Testis (tissue), 3 donors: Measurements from ENCODE around the gene ARHGEF28. TPM values are rescaled to one million over a fixed set of nuclear protein-coding genes. Genes with fewer than 3 reads are reported as not detected.

Experiments
- DNase-seq: peaks from one replicate; pipeline ENCODE4 v3.0.0-alpha.2; 2019
- H3K27ac ChIP-seq, 2 donors: fragments of 200-600 bp; sonication (generic); one replicate each; pipeline ENCODE4 v1.5.1; 2019
- H3K27me3 ChIP-seq: fragments of 200-600 bp; sonication (generic); one replicate; pipeline ENCODE4 v1.5.1; 2019
- H3K36me3 ChIP-seq: fragments of 200-600 bp; sonication (generic); one replicate; pipeline ENCODE4 v1.5.1; 2017; ENCODE audit warnings: low read depth; ENCODE audit errors: missing control alignments
- H3K4me1 ChIP-seq: fragments of 200-600 bp; sonication (generic); one replicate; pipeline ENCODE4 v1.5.1; 2019
- H3K4me3 ChIP-seq, 2 donors: fragments of 200-600 bp; sonication (generic); one replicate each; pipeline ENCODE4 v1.5.1; 2017 to 2019
- H3K9me3 ChIP-seq: fragments of 200-600 bp; sonication (generic); one replicate; pipeline ENCODE4 v1.5.1; 2017
- POLR2A ChIP-seq: fragments of 450-650 bp; IDR thresholded peaks from one replicate; pipeline ENCODE4 v1.6.1; 2017; ENCODE audit warnings: antibody characterized with exemption, mild to moderate bottlenecking, moderate library complexity
- WGBS, 2 donors: methylation state at CpG; one replicate each; pipeline ENCODE4 v1.1.5; 2018; 5-methylcytosine and 5-hydroxymethylcytosine counted together
- intact Hi-C: fragments of 100-400 bp; cut with DNase I; formaldehyde crosslinking; loops from one replicate; pipeline ENCODE4 v1.15.1; 2023; ENCODE audit warnings: low total_unique reads
- polyA plus RNA-seq: library from polyadenylated mRNA; stranded (reverse); fragments of 350-450 nt; fragmentation: Illumina TruSeq; extraction: RNeasy Lipid Tissue Mini Kit (QIAGEN cat#74804); gene quantifications from one replicate; pipeline ENCODE4 v1.2.3, GENCODE V29; 2014; ENCODE audit warnings: low read depth, low replicate concordance; ENCODE audit not compliant: insufficient read depth
- total RNA-seq, 2 donors: library from RNA; depleted of rRNA; stranded (reverse); fragments of >200 nt; gene quantifications; one replicate each; pipeline ENCODE4 v1.2.3, GENCODE V29; 2016
- TF ChIP-seq, protein P1 (sequence below), 3 experiments: fragments of 450-650 bp in 2 of 3; fragments of 200-600 bp in 1 of 3; sonication (generic) in 1 of 3; IDR thresholded peaks; one replicate each; pipeline ENCODE4 v1.5.1; 2016 to 2019; ENCODE audit warnings: antibody characterized with exemption in 3 of 3, mild to moderate bottlenecking in 2 of 3, moderate library complexity in 1 of 3

ARHGEF28 gene
- total and polyA plus RNA-seq, 3 donors from 2014 or later, result 3.9 to 8.7 (median 8.0) TPM

DNA sequence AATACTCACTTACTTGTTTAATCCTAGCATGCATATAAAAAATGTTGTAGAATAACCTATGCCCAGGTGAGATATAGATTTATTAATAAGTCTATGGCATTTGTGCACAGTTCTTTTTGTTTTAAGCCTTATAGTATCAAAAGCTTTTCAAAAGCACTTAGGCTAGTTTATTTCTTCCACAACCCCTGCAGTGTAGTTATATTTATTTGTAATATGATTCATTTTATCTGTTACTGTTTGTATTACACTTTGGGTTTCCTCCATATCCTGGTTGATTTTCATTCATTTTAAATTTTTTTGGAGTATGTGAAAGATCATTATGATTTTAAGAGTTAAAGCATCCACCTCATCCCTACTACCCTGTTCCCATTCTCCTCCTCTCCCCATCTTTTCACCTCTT is 18.8 kb upstream of the ARHGEF28 start:
- H3K36me3 ChIP-seq, result no peaks in the 10 kb centered on the region
- H3K27ac ChIP-seq, result no peak overlapping the region
- no peak for DNase-seq
- H3K27me3 ChIP-seq, result no peaks in the 10 kb centered on the region
- intact Hi-C loops, result no loop called here
- H3K9me3 ChIP-seq, result no peaks in the 10 kb centered on the region
- H3K4me1 ChIP-seq, result peaks cover 9% of the 10 kb centered on the region
- TF ChIP-seq, protein P1, sequence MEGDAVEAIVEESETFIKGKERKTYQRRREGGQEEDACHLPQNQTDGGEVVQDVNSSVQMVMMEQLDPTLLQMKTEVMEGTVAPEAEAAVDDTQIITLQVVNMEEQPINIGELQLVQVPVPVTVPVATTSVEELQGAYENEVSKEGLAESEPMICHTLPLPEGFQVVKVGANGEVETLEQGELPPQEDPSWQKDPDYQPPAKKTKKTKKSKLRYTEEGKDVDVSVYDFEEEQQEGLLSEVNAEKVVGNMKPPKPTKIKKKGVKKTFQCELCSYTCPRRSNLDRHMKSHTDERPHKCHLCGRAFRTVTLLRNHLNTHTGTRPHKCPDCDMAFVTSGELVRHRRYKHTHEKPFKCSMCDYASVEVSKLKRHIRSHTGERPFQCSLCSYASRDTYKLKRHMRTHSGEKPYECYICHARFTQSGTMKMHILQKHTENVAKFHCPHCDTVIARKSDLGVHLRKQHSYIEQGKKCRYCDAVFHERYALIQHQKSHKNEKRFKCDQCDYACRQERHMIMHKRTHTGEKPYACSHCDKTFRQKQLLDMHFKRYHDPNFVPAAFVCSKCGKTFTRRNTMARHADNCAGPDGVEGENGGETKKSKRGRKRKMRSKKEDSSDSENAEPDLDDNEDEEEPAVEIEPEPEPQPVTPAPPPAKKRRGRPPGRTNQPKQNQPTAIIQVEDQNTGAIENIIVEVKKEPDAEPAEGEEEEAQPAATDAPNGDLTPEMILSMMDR (IDR thresholded peaks at IDR 0.05), result no peak
- TF ChIP-seq POLR2A, result no peak
- no peak overlapping the region for H3K4me3 ChIP-seq

- no peak overlapping the region for H3K4me3 ChIP-seq
- intact Hi-C loops, result no loop called here
- DNase-seq, result no peak
- WGBS, 2 donors, result 89 to 90% methylated on average over 3 of the region's 3 CpGs
- no peaks in the 10 kb centered on the region for H3K27me3 ChIP-seq
- H3K36me3 ChIP-seq, result no peaks in the 10 kb centered on the region
- no peaks in the 10 kb centered on the region for H3K4me1 ChIP-seq
- no peak overlapping the region for H3K27ac ChIP-seq
- TF ChIP-seq, protein P1 (IDR thresholded peaks at IDR 0.05), result no peak
- TF ChIP-seq POLR2A, result no peak
- H3K9me3 ChIP-seq, result no peaks in the 10 kb centered on the region
Measured at GRCh38 chr5:73612799-73613198, 13.2 kb upstream of the ARHGEF28 start.

DNA sequence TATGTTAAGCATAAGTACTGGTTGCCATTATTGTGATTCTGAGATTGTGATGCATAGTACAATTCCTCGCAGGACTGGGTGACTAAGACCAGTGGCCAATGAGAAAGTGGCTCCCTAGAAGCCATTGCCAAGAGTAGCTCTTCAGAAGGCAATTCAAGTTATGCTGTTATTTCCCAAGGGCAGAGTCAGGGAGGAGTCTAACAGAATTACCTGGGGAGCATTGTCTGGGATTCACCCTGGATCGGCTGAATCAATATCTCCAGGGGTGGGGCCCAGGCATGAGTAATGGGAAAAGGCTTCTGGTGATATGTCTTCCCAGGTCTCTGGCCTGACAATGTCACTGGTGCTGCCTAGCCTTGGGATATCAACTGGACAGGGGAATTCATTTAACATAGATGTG is 10.9 kb upstream of the ARHGEF28 start:
- Histone ChIP-seq H3K27me3 (no peaks in the 10 kb centered on the region), H3K36me3 (no peaks in the 10 kb centered on the region), H3K4me3 (no peak overlapping the region), H3K4me1 (no peaks in the 10 kb centered on the region), H3K9me3 (no peaks in the 10 kb centered on the region), H3K27ac (no peak overlapping the region)
- WGBS, 2 donors, result 93 to 94% methylated on average over 2 of the region's 2 CpGs
- intact Hi-C loops, result no loop called here
- DNase-seq, result no peak
- TF ChIP-seq, protein P1 (IDR thresholded peaks at IDR 0.05), result no peak
- no peak for TF ChIP-seq POLR2A

DNA sequence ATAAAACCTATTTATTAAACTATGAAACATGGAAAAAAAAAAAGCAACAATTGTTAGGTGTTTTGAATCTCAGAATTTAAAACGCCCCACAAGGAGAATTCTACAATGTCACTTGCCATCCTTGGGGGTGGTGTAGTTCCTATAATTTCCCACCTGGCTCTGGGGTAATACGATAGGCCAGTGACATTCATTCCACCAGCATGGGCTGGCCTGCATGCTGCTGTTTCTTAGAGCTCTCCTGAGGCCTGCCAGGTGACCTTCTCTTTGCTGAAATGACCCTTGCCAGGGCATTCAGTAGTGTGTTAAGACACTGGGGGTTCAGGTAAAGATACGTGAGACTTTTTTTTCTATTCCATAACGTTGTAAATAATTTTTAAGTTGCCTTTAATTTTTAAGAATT is 10.0 kb upstream of the ARHGEF28 start:
- H3K36me3 ChIP-seq, result no peaks in the 10 kb centered on the region
- no peaks in the 10 kb centered on the region for H3K9me3 ChIP-seq
- no peak overlapping the region for H3K27ac ChIP-seq
- intact Hi-C loops, result no loop called here
- no peaks in the 10 kb centered on the region for H3K4me1 ChIP-seq
- TF ChIP-seq, protein P1 (IDR thresholded peaks at IDR 0.05), result no peak
- no peak for TF ChIP-seq POLR2A
- H3K4me3 ChIP-seq, result no peak overlapping the region
- 90% methylated on average over 4 of the region's 4 CpGs for WGBS, 2 donors
- DNase-seq, result no peak
- no peaks in the 10 kb centered on the region for H3K27me3 ChIP-seq

- Histone ChIP-seq H3K36me3 (no peaks in the 10 kb centered on the region), H3K27me3 (no peaks in the 10 kb centered on the region), H3K4me3 (no peak overlapping the region), H3K4me1 (no peaks in the 10 kb centered on the region), H3K27ac (no peak overlapping the region), H3K9me3 (no peaks in the 10 kb centered on the region)
- 67 to 75% methylated on average over 9 of the region's 9 CpGs for WGBS, 2 donors
- DNase-seq, result no peak
- TF ChIP-seq, protein P1 (IDR thresholded peaks at IDR 0.05), result no peak
- no peak for TF ChIP-seq POLR2A
- intact Hi-C loops, result no loop called here
Measured at GRCh38 chr5:73617510-73618279, 8.3 kb upstream of the ARHGEF28 start.
